MM.1S (cell line): ENCODE measurements around the gene TRIM8.

ENCODE experiments used
- DNase-seq: peaks from one replicate; pipeline ENCODE4 v3.0.0-alpha.2; 2015
- H2AFZ ChIP-seq: fragments of 300-600 bp; sonication (generic); 2 replicates; pipeline ENCODE4 v1.6.0; 2016; ENCODE audit warnings: antibody characterized with exemption, low read length
- H3F3A ChIP-seq: fragments of 300-600 bp; sonication (generic); 2 replicates; pipeline ENCODE4 v1.6.1; 2016; ENCODE audit warnings: mild to moderate bottlenecking, antibody characterized with exemption, low read length, moderate library complexity, mixed read lengths; ENCODE audit not compliant: insufficient read depth
- H3K27ac ChIP-seq: fragments of 300-600 bp; sonication (generic); 2 replicates; pipeline ENCODE4 v1.5.1; 2016; ENCODE audit warnings: mild to moderate bottlenecking, low read length
- H3K27me3 ChIP-seq: fragments of 300-600 bp; sonication (generic); replicated peaks from 2 replicates; pipeline ENCODE4 v1.6.0; 2016; ENCODE audit warnings: low read length; ENCODE audit not compliant: insufficient read depth
- H3K36me3 ChIP-seq: fragments of 300-600 bp; sonication (generic); replicated peaks from 2 replicates; pipeline ENCODE4 v1.6.1; 2016; ENCODE audit warnings: mild to moderate bottlenecking, low read length, mixed read lengths; ENCODE audit not compliant: insufficient read depth
- H3K4me1 ChIP-seq: fragments of 300-600 bp; sonication (generic); 2 replicates; pipeline ENCODE4 v1.6.1; 2016; ENCODE audit warnings: low read length, mixed read lengths
- H3K4me2 ChIP-seq: fragments of 300-600 bp; sonication (generic); 2 replicates; pipeline ENCODE4 v1.6.0; 2016; ENCODE audit warnings: low read depth, low read length
- H3K4me3 ChIP-seq: fragments of 300-600 bp; sonication (generic); 2 replicates; pipeline ENCODE4 v1.5.1; 2016; ENCODE audit warnings: low read length, mixed read lengths
- H3K79me2 ChIP-seq: fragments of 300-600 bp; sonication (generic); 2 replicates; pipeline ENCODE4 v1.6.1; 2016; ENCODE audit warnings: mixed run types, low read length, mixed read lengths
- H3K9ac ChIP-seq: fragments of 300-600 bp; sonication (generic); 2 replicates; pipeline ENCODE4 v1.6.1; 2016; ENCODE audit warnings: low read length, mixed read lengths
- H3K9me2 ChIP-seq: fragments of 300-600 bp; sonication (generic); replicated peaks from 2 replicates; pipeline ENCODE4 v1.6.1; 2016; ENCODE audit warnings: mild to moderate bottlenecking, low read length, mixed read lengths; ENCODE audit not compliant: insufficient read depth
- H3K9me3 ChIP-seq: fragments of 300-600 bp; sonication (generic); replicated peaks from 2 replicates; pipeline ENCODE4 v1.6.1; 2016; ENCODE audit warnings: mild to moderate bottlenecking, low read length, mixed read lengths; ENCODE audit not compliant: insufficient read depth
- H4K20me1 ChIP-seq: fragments of 300-600 bp; sonication (generic); 2 replicates; pipeline ENCODE4 v1.6.1; 2016; ENCODE audit warnings: mild to moderate bottlenecking, low read length, moderate library complexity, mixed read lengths; ENCODE audit not compliant: insufficient read depth
- EZH2 ChIP-seq: fragments of 300-600 bp; sonication (generic); optimal IDR thresholded peaks from 2 replicates; pipeline ENCODE3; 2017; ENCODE audit warnings: low read depth, mild to moderate bottlenecking, antibody characterized with exemption, low read length, mixed read lengths
- EZH2phosphoT487 ChIP-seq: fragments of 300-600 bp; sonication (generic); IDR thresholded peaks from 2 replicates; pipeline ENCODE4 v1.6.1; 2018; ENCODE audit warnings: antibody characterized with exemption, low read length
- TF ChIP-seq, protein P1 (sequence below): fragments of 300-600 bp; sonication (generic); IDR thresholded peaks from 2 replicates; pipeline ENCODE4 v1.5.1; 2016; ENCODE audit warnings: antibody characterized with exemption, low read length, mixed read lengths

Gene TRIM8

GRCh38 chr10:102654969-102655368 is 10.7 kb downstream of the TRIM8 start:
- Histone ChIP-seq H3K79me2 (peaks cover 67% of the 10 kb centered on the region), H3K4me1 (peaks cover 25% of the 10 kb centered on the region), H3K9me2 (no peaks in the 10 kb centered on the region), H3K27me3 (no peaks in the 10 kb centered on the region), H4K20me1 (peaks cover 14% of the 10 kb centered on the region), H3K4me3 (no peak overlapping the region), H3K36me3 (no peaks in the 10 kb centered on the region), H3K9ac (no peak overlapping the region), H3K27ac (no peak overlapping the region), H3K9me3 (no peaks in the 10 kb centered on the region), H3F3A (peaks cover 20% of the 10 kb centered on the region; the same call in 1 of the 2 replicates), H2AFZ (no peak overlapping the region), H3K4me2 (no peak overlapping the region)
- DNase-seq = no peak
- TF ChIP-seq, protein P1, sequence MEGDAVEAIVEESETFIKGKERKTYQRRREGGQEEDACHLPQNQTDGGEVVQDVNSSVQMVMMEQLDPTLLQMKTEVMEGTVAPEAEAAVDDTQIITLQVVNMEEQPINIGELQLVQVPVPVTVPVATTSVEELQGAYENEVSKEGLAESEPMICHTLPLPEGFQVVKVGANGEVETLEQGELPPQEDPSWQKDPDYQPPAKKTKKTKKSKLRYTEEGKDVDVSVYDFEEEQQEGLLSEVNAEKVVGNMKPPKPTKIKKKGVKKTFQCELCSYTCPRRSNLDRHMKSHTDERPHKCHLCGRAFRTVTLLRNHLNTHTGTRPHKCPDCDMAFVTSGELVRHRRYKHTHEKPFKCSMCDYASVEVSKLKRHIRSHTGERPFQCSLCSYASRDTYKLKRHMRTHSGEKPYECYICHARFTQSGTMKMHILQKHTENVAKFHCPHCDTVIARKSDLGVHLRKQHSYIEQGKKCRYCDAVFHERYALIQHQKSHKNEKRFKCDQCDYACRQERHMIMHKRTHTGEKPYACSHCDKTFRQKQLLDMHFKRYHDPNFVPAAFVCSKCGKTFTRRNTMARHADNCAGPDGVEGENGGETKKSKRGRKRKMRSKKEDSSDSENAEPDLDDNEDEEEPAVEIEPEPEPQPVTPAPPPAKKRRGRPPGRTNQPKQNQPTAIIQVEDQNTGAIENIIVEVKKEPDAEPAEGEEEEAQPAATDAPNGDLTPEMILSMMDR = no peak
- TF ChIP-seq EZH2 = no peak
- no peak for TF ChIP-seq EZH2phosphoT487

DNA sequence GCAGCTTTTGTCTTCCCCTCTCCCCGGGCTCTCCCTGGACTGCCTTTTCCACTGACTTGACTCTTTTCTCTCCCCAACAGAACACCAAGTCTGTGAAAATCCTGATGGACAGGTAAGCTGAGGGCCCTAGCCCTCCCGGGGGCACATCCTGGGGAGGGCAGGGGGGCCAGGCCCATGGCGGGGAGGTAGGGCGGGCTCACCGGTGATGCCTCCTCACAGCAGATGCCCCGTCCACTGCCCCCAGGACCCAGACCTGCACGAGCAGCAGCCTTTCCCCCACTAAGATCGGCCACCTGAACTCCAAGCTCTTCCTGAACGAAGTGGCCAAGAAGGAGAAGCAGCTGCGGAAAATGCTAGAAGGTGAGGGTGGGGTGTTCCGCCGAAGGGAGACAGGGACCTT is 11.7 kb downstream of the TRIM8 start:
- H3K9me2 ChIP-seq = no peaks in the 10 kb centered on the region
- H3K9ac ChIP-seq = no peak overlapping the region
- peaks cover 26% of the 10 kb centered on the region for H3K4me1 ChIP-seq
- no peaks in the 10 kb centered on the region for H3K36me3 ChIP-seq
- TF ChIP-seq EZH2phosphoT487 = no peak
- TF ChIP-seq, protein P1 = no peak
- TF ChIP-seq EZH2 = no peak
- H3K9me3 ChIP-seq = no peaks in the 10 kb centered on the region
- H3F3A ChIP-seq = peaks cover 29% of the 10 kb centered on the region
- no peak overlapping the region for H2AFZ ChIP-seq
- H3K79me2 ChIP-seq = peaks cover 56% of the 10 kb centered on the region
- H3K4me2 ChIP-seq = no peak overlapping the region
- peak; percentile 0 for DNase-seq
- H3K27ac ChIP-seq = no peak overlapping the region
- H3K27me3 ChIP-seq = no peaks in the 10 kb centered on the region
- H4K20me1 ChIP-seq = peaks cover 12% of the 10 kb centered on the region
- no peak overlapping the region for H3K4me3 ChIP-seq

DNA sequence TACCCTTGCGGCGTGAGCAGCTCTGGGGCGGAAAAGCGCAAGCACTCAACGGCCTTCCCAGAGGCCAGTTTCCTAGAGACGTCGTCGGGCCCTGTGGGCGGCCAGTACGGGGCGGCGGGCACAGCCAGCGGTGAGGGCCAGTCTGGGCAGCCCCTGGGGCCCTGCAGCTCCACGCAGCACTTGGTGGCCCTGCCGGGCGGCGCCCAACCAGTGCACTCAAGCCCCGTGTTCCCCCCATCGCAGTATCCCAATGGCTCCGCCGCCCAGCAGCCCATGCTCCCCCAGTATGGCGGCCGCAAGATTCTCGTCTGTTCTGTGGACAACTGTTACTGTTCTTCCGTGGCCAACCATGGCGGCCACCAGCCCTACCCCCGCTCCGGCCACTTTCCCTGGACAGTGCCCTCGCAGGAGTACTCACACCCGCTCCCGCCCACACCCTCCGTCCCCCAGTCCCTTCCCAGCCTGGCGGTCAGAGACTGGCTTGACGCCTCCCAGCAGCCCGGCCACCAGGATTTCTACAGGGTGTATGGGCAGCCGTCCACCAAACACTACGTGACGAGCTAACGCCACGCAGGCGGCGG is 12.6 kb downstream of the TRIM8 start:
- peaks cover 30% of the 10 kb centered on the region for H3F3A ChIP-seq
- H2AFZ ChIP-seq = no peak overlapping the region
- peaks cover 24% of the 10 kb centered on the region for H3K4me1 ChIP-seq
- no peaks in the 10 kb centered on the region for H3K27me3 ChIP-seq
- H3K4me3 ChIP-seq = no peak overlapping the region
- no peak overlapping the region for H3K4me2 ChIP-seq
- H3K9ac ChIP-seq = no peak overlapping the region
- H3K36me3 ChIP-seq = no peaks in the 10 kb centered on the region
- no peak overlapping the region for H3K27ac ChIP-seq
- no peaks in the 10 kb centered on the region for H3K9me3 ChIP-seq
- H4K20me1 ChIP-seq = peaks cover 7% of the 10 kb centered on the region; the same call in 1 of the 2 replicates
- no peak for DNase-seq
- no peak for TF ChIP-seq EZH2phosphoT487
- TF ChIP-seq, protein P1 = no peak
- no peak for TF ChIP-seq EZH2
- no peaks in the 10 kb centered on the region for H3K9me2 ChIP-seq
- peaks cover 48% of the 10 kb centered on the region for H3K79me2 ChIP-seq
